Measurements from ENCODE around the gene CCBE1.

The CCBE1 gene

GRCh38 chr18:59690996-59691395 is 6.2 kb downstream of the CCBE1 start:
- H3K4me3 ChIP-seq (ENCODE audit: low read depth, low read length), result no peak overlapping the region
- in situ Hi-C loops (cut with HindIII; ENCODE audit: low sequenced_read_pairs), result loop anchor here (10.0 kb wide), 1 partner anchor 134 kb away; no protein-coding TSS in a partner anchor
- DNase-seq (ENCODE audit: low read depth), result no peak
- no peak for TF ChIP-seq CTCF (IDR thresholded peaks at IDR 0.05; ENCODE audit: low read depth, low read length, missing control alignments)

GRCh38 chr18:59690186-59690982 is 6.8 kb downstream of the CCBE1 start:
- in situ Hi-C loops (cut with HindIII; ENCODE audit: low sequenced_read_pairs), result loop anchor here (10.0 kb wide), 1 partner anchor 134 kb away; no protein-coding TSS in a partner anchor
- H3K4me3 ChIP-seq (ENCODE audit: low read depth, low read length), result no peak overlapping the region
- no peak for DNase-seq (ENCODE audit: low read depth)
- no peak for TF ChIP-seq CTCF (IDR thresholded peaks at IDR 0.05; ENCODE audit: low read depth, low read length, missing control alignments)

GRCh38 chr18:59689756-59690155 is 7.5 kb downstream of the CCBE1 start:
- no peak for TF ChIP-seq CTCF (IDR thresholded peaks at IDR 0.05; ENCODE audit: low read depth, low read length, missing control alignments)
- DNase-seq (ENCODE audit: low read depth), result no peak
- no peak overlapping the region for H3K4me3 ChIP-seq (ENCODE audit: low read depth, low read length)
- in situ Hi-C loops (cut with HindIII; ENCODE audit: low sequenced_read_pairs), result loop anchor here (5.0 to 10.0 kb wide), 2 partner anchors 42 to 135 kb away; no protein-coding TSS in a partner anchor

- no peak for DNase-seq (ENCODE audit: low read depth)
- H3K4me3 ChIP-seq (ENCODE audit: low read depth, low read length), result no peak overlapping the region
- in situ Hi-C loops (cut with HindIII; ENCODE audit: low sequenced_read_pairs), result loop anchor here (5.0 kb wide), 1 partner anchor 39 kb away; no protein-coding TSS in a partner anchor
- no peak for TF ChIP-seq CTCF (IDR thresholded peaks at IDR 0.05; ENCODE audit: low read depth, low read length, missing control alignments)
Measured at GRCh38 chr18:59686260-59686659, 11.0 kb downstream of the CCBE1 start.

GRCh38 chr18:59685501-59685900 is 11.7 kb downstream of the CCBE1 start:
- in situ Hi-C loops (cut with HindIII; ENCODE audit: low sequenced_read_pairs), result loop anchor here (5.0 kb wide), 1 partner anchor 38 kb away; no protein-coding TSS in a partner anchor
- no peak for TF ChIP-seq CTCF (IDR thresholded peaks at IDR 0.05; ENCODE audit: low read depth, low read length, missing control alignments)
- H3K4me3 ChIP-seq (ENCODE audit: low read depth, low read length), result no peak overlapping the region
- no peak for DNase-seq (ENCODE audit: low read depth)

GRCh38 chr18:59684777-59685176 is 12.4 kb downstream of the CCBE1 start:
- in situ Hi-C loops (cut with HindIII; ENCODE audit: low sequenced_read_pairs), result loop anchor here (5.0 kb wide), 1 partner anchor 37 kb away; no protein-coding TSS in a partner anchor
- no peak for TF ChIP-seq CTCF (IDR thresholded peaks at IDR 0.05; ENCODE audit: low read depth, low read length, missing control alignments)
- no peak for DNase-seq (ENCODE audit: low read depth)
- no peak overlapping the region for H3K4me3 ChIP-seq (ENCODE audit: low read depth, low read length)

Measured in astrocyte of the cerebellum (primary cell).